K562 (cell line): ENCODE results near the gene ACSM2B.
"Not testable (repeated sequence)": the region's sequence is repeated elsewhere in the genome, so short reads cannot be mapped to it uniquely, and the experiment has no call there.

ENCODE experiments used
- CTCF ChIP-seq, 3 experiments: IDR thresholded peaks in 2 of 3; conservative IDR thresholded peaks in 1 of 3; 2 replicates each; pipeline ENCODE4 v1.5.1; 2011 to 2012; ENCODE audit warnings: low read length in 3 of 3, mild to moderate bottlenecking in 3 of 3, control low read depth in 2 of 3, improper control_type of control experiment in 1 of 3, inconsistent platforms in 1 of 3, low read depth in 1 of 3, mixed read lengths in 1 of 3, moderate library complexity in 1 of 3; ENCODE audit not compliant: insufficient read depth in 2 of 3
- FOXK1 ChIP-seq: sonication (generic); formaldehyde crosslinking; IDR thresholded peaks from 2 replicates; pipeline ENCODE4 v1.8.0; 2022; ENCODE audit warnings: missing genetic modification reagents, mild to moderate bottlenecking, borderline replicate concordance
- JUND ChIP-seq, 2 experiments: IDR thresholded peaks; 2 replicates in 1 of 2; 3 replicates in 1 of 2; pipeline ENCODE4 v1.6.1; 2011; ENCODE audit warnings: borderline replicate concordance in 2 of 2, low read depth in 2 of 2, low read length in 2 of 2, improper control_type of control experiment in 1 of 2, missing biosample characterization in 1 of 2, missing genetic modification characterization in 1 of 2, missing genetic modification reagents in 1 of 2
- MEIS2 ChIP-seq: fragments of 450-650 bp; IDR thresholded peaks from 2 replicates; pipeline ENCODE4 v1.6.1; 2014; ENCODE audit warnings: mild to moderate bottlenecking; ENCODE audit not compliant: partially characterized antibody
- NFYB ChIP-seq: IDR thresholded peaks from 2 replicates; pipeline ENCODE4 v1.6.1; 2011; ENCODE audit warnings: mild to moderate bottlenecking, moderate library complexity; ENCODE audit not compliant: insufficient read length; ENCODE audit errors: extremely low read depth
- PHB ChIP-seq: fragments of 250-450 bp; sonication (Bioruptor Pico); IDR thresholded peaks from 2 replicates; pipeline ENCODE4 v1.5.0; 2021
- POLR2AphosphoS5 ChIP-seq: IDR thresholded peaks from 2 replicates; pipeline ENCODE4 v1.6.1; 2011; ENCODE audit warnings: mild to moderate bottlenecking, low read depth, low read length, moderate library complexity; ENCODE audit not compliant: control insufficient read depth, insufficient read depth
- RFX5 ChIP-seq: IDR thresholded peaks from 2 replicates; pipeline ENCODE4 v1.6.1; 2011; ENCODE audit warnings: low read depth, mild to moderate bottlenecking, improper control_type of control experiment, low read length
- SMARCC2 ChIP-seq: fragments of 450-650 bp; IDR thresholded peaks from 2 replicates; pipeline ENCODE4 v1.6.1; 2017; ENCODE audit warnings: antibody characterized with exemption, moderate library complexity, mild to moderate bottlenecking, low read depth
- SP1 ChIP-seq: sonication (generic); formaldehyde crosslinking; IDR thresholded peaks from 2 replicates; pipeline ENCODE4 v1.8.1; 2022; ENCODE audit warnings: mild to moderate bottlenecking, missing genetic modification reagents
- ZNF644 ChIP-seq: fragments of 200-800 bp; sonication (Bioruptor generic); IDR thresholded peaks from 2 replicates; pipeline ENCODE4 v1.6.1; 2016; ENCODE audit warnings: low read depth, missing genetic modification characterization, missing compliant biosample characterization

GRCh38 chr16:20595694-20596093 lies 19.5 kb upstream of the ACSM2B start:
- TF ChIP-seq POLR2AphosphoS5; FOXK1; JUND (IDR thresholded peaks at IDR 0.05; ENCODE audit: borderline replicate concordance, low read depth, low read length); JUND (tag; IDR thresholded peaks at IDR 0.05; ENCODE audit: borderline replicate concordance, low read depth, low read length); ZNF644; CTCF (IDR thresholded peaks at IDR 0.05 in 2 of 3, conservative IDR thresholded peaks at IDR 0.05 in 1 of 3; ENCODE audit: insufficient read depth in 2 of 3, low read depth in 1 of 3, low read length in 3 of 3); MEIS2; SP1 (CRISPR knock-in tag); NFYB; PHB; SMARCC2; RFX5: not testable (repeated sequence)
